ENCODE measurements around the gene HARS2. TPM values are rescaled to one million over a fixed set of nuclear protein-coding genes. Genes with fewer than 3 reads are reported as not detected.

Gene HARS2
- total and polyA plus RNA-seq, 5 experiments from 2014 or later, result 15.4 to 68.0 (median 24.6) TPM

DNA sequence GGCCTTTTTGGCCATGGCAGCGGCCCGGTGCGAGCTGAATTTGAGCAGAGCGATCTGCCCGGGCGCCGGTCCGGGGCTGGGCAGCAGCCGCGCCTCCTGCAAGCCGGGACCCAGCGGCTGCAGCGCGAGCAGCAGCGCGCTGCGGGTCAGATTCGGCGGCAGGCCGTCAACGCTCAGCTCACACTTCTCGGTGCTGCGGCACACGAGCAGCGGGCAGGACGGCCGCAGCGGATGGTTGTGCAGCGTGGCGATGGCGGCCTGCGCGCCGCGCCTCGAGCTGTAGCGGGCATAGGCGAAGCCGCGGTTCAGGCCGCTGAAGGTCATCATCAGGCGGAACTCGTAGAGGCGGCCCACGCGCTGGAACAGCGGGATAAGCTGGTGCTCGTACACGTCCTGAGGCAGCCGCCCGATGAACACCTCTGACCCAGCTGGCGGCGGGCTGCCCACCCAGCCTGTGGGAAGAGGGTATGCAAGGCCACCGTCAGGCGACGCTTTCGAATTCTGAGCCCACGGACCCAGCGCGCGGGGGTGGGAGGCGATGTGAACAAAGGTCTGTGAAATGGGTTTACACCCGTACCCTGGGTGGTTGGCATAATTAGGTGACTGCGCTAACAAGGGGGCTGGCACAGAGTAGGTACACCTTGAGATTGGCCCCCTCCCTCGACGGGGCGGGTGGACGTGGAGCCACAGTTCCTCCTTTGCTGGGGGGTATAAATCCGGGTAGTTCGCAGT lies 18.6 kb upstream of the HARS2 start:
- Mint-ChIP-seq H3K27me3 (no peaks in the 10 kb centered on the region), H3K27ac (no peak overlapping the region)
- peak in 2 of 10 donors; percentile 22 to 23 for DNase-seq

DNA sequence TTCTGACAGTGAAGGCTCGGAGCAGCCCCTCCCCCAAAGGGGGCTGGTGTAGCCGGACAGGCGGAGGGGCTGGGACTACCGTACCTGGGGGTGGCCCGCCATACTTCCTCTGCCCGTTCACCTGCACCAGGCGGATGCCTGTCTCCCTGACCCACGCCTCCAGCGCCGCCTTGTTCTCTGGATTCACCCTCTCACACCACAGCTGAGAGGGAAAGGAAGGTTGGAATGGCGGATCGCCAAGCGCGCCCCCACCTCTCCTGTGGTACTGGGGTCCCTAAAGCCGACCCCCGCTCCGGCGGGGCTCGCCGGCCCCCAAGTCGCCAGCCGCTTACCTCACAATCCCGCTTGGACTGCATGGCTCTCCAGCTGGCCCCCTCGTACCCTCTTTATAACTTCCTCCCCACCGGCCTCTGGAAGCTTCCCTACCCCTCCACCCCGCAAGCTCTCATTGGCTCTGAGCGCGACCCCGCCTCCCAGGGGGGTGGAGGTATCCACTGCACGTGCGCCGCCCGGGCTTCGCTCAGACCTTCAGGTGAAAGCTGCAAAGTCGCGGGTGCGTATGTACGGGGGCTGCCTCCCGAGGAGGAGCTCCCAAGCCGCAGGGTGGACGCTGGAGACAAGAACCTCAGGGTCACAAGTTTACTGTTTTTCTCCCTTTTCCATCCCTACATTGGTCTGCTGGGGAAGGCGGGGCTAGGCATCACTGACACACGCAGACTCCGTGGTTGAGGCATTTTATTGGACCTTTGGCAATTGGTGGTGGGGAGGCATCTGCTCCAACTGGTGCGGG lies 17.9 kb upstream of the HARS2 start, which contains the start of gene DND1:
Gene DND1, minus strand, starts transcription at position 390 of the 790 bp plus-strand sequence. Its CDS starts 34 bp downstream, at position 356.
- POLR2A ChIA-PET, result no interaction called here
- H3K27me3 Mint-ChIP-seq, result no peaks in the 10 kb centered on the region
- H3K27ac Mint-ChIP-seq, result peak within 1 kb of the TSS in 5 of 10 donors; percentile 11 to 80 (median 59)
- ATAC-seq (peak in 1 of 2 donors; percentile 24), DNase-seq (no peak)
- peaks cover 0 to 12% (median under 1%) of the 10 kb centered on the region in 4 donors for H3K4me1 Mint-ChIP-seq
- H3K4me3 Mint-ChIP-seq, result no peak within 1 kb of the TSS
- H3K9me3 Mint-ChIP-seq, result no peaks in the 10 kb centered on the region
- peaks cover 0 to 74% (median 10%) of the 10 kb centered on the region in 3 donors for H3K36me3 Mint-ChIP-seq

More for the DNA sequence above, 18.6 kb upstream of the HARS2 start:
- POLR2A ChIA-PET, result no interaction called here
- peak; percentile 30 to 57 for ATAC-seq
- Mint-ChIP-seq H3K4me3 (no peak overlapping the region), H3K36me3 (peaks cover 0 to 79% (median 10%) of the 10 kb centered on the region in 3 donors), H3K4me1 (peaks cover 6 to 16% (median 7%) of the 10 kb centered on the region in 4 donors), H3K9me3 (no peaks in the 10 kb centered on the region)

DNA sequence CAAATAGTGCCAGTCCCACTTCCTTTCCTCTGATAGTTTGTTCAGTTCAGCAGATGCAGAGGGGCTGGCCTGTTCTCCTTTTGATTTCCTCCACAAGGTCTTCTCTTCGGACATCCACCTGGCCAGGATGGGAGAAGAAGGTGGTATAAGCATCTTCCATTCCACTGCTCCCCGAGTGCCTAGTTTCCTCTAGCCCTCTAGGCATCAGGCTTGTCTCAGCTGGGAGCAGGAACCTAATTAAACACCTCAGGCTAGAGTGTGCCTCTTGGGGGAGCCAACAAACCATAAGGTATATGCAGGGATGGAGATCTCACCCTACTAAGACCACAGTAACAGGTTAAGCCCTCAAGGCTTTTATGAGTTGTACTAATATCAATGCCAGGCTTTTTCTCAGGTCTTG lies 17.0 kb upstream of the HARS2 start:
- Mint-ChIP-seq H3K36me3 (peaks cover 0 to 73% (median 10%) of the 10 kb centered on the region in 3 donors), H3K9me3 (no peaks in the 10 kb centered on the region), H3K4me3 (no peak overlapping the region), H3K27me3 (no peaks in the 10 kb centered on the region), H3K4me1 (peaks cover 0 to 10% (median 0%) of the 10 kb centered on the region in 4 donors), H3K27ac (peak overlapping the region in 4 of 10 donors; percentile 11 to 70 (median 46))
- ATAC-seq (no peak), DNase-seq (no peak)
- POLR2A ChIA-PET, result interaction anchor here (1.2 kb wide), 2 partner anchors 35 to 273 kb away, joined by 3 to 5 read pairs; partner anchors contain the start of genes ANKHD1 and TMCO6

DNA sequence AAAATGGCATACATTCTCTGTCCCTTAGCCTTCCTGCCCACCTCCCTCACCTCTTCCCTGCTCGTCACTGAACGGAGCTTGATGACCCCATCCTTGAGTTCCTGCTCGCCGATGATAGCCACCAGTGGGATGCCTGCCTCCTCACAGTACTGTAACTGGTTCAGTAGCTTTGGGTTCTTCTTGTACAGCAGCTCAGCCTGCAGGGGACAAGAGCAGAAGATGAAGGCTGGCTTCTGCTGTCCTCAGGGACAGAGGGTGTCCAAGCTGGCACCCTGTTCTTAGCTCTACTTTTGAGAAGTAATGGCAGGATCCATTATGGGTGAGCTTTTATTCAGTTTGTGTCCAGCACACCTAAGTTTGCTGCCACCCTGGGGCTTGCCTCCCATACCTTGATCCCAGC lies 16.6 kb upstream of the HARS2 start:
- H3K36me3 Mint-ChIP-seq, result peaks cover 0 to 73% (median 11%) of the 10 kb centered on the region in 3 donors
- POLR2A ChIA-PET, result interaction anchor here (1.2 kb wide), 2 partner anchors 35 to 273 kb away, joined by 3 to 5 read pairs; partner anchors contain the start of genes ANKHD1 and TMCO6
- no peaks in the 10 kb centered on the region for H3K9me3 Mint-ChIP-seq
- H3K4me1 Mint-ChIP-seq, result peaks cover 0 to 6% (median 0%) of the 10 kb centered on the region in 4 donors
- H3K4me3 Mint-ChIP-seq, result no peak overlapping the region
- no peaks in the 10 kb centered on the region for H3K27me3 Mint-ChIP-seq
- no peak for ATAC-seq
- no peak for DNase-seq
- peak overlapping the region in 3 of 10 donors; percentile 52 to 60 (median 59) for H3K27ac Mint-ChIP-seq

DNA sequence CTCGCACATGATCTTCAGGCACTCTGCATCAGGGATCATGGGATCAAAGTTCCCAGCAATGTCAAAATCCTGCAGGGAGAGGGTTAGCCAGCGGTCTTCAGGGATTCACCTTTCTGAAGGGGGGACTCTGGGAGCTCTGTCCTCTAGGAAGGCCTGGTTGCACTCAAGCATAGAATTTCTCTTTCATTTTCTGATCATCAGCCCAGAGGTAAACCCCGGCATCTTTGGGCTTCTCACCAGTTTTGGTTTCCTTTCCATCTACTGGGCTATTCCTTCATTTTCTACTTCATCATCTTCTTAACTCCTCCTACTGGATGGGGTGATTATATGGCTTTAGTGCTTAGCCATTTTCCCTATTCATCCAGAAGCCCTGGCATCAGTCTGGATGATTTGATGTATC lies 13.3 kb upstream of the HARS2 start:
- Mint-ChIP-seq H3K9me3 (no peaks in the 10 kb centered on the region), H3K4me1 (peaks cover 0 to 6% (median under 1%) of the 10 kb centered on the region in 4 donors), H3K27ac (peak overlapping the region in 2 of 10 donors; percentile 11 to 12), H3K36me3 (peaks cover 0 to 76% (median 19%) of the 10 kb centered on the region in 3 donors), H3K4me3 (no peak overlapping the region), H3K27me3 (no peaks in the 10 kb centered on the region)
- no peak for DNase-seq
- no peak for ATAC-seq
- POLR2A ChIA-PET, result no interaction called here

DNA sequence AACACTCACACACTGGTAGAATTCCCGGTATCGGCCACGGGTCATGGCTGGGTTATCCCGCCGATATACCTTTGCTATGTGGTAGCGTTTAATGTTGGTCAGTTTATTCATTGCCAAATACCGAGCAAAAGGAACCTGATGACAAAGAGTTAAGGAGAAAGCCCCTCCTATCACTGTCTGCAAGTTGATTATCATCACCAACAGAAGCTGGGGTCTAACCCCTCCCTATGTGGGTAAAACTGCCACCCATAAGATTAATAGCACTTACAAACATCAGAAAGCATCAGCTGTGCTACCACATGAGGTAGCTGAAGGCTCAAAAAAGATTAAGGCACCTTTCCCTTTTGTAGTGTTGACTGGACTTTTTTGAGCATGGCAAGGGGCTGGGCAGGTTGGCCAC lies 12.3 kb upstream of the HARS2 start:
- Mint-ChIP-seq H3K9me3 (no peaks in the 10 kb centered on the region), H3K4me1 (peaks cover 0 to 5% (median 1%) of the 10 kb centered on the region in 4 donors), H3K27me3 (no peaks in the 10 kb centered on the region), H3K36me3 (peaks cover 0 to 77% (median 16%) of the 10 kb centered on the region in 3 donors), H3K4me3 (no peak overlapping the region), H3K27ac (peak overlapping the region in 1 of 10 donors; percentile 1)
- no peak for ATAC-seq
- no peak for DNase-seq
- POLR2A ChIA-PET, result no interaction called here

DNA sequence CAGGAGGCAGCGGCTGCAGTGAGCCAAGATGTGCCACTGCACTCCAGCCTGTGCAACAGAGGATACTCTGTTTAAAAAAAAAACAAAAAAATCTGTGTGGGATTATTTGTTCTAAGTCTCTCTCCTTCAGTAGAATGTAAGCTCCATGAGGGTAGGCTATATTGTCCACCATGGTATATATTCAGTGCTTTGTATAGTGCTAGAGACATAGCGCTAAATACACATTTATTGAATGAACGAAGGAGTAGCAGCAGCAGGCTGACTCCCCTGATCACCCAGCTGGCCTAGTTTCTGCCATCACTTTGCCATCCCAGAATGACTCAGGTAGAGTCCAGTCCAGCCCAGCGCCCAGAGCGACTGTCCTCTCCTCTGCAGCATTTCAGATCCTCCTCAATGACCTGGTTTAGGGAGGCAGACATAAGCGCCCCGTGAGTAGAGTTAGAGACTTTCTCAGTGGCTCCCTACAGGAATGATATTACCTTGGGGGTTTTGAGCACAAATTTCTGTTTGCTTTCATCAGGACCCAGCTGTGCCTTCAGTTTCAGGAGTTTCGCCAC lies 801 bp upstream of the HARS2 start:
- Mint-ChIP-seq H3K4me1 (peaks cover 14 to 49% (median 46%) of the 10 kb centered on the region in 4 donors), H3K36me3 (peaks cover 0 to 52% (median 0%) of the 10 kb centered on the region in 3 donors), H3K27ac (peak overlapping the region; percentile 90 to 99 (median 98)), H3K9me3 (no peaks in the 10 kb centered on the region), H3K4me3 (peak overlapping the region; percentile 99 to 100 (median 99)), H3K27me3 (no peaks in the 10 kb centered on the region)
- no peak for ATAC-seq
- no peak for DNase-seq
- POLR2A ChIA-PET, result interaction anchor here (0.6 to 5.2 kb wide), 17 partner anchors 10 to 1196 kb away, joined by 3 to 44 read pairs (median 6); partner anchors contain the start of genes ANKHD1, APBB3, CD14 and EIF4EBP3

DNA sequence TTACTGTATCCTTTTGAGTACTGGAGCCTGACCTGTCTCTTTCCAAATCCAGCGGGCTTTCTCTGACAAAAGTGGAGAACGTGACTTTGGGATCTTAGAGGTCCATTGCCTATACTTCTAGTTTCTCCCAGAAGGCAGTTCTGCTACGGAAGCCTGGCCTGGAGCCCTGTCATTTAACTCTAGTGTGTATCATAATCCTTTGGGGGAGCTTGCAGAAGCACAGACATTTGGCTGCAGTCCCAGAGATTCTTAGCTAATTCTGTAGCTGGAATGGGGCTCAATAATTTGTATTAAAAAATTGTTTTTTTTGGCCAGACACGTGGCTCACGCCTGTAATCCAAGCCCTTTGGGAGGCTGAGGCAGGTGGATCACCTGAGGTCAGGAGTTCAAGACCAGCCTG lies 3.0 kb downstream of the HARS2 start:
- Mint-ChIP-seq H3K4me1 (peaks cover 20 to 43% (median 40%) of the 10 kb centered on the region in 4 donors), H3K4me3 (peak overlapping the region in 1 of 10 donors; percentile 17), H3K36me3 (peaks cover 0 to 58% (median 20%) of the 10 kb centered on the region in 3 donors), H3K9me3 (no peaks in the 10 kb centered on the region), H3K27me3 (no peaks in the 10 kb centered on the region), H3K27ac (no peak overlapping the region)
- ATAC-seq, result no peak
- POLR2A ChIA-PET, result interaction anchor here (5.2 kb wide), 1 partner anchor 16 kb away, joined by 44 read pairs; no protein-coding TSS in a partner anchor
- DNase-seq, result no peak

DNA sequence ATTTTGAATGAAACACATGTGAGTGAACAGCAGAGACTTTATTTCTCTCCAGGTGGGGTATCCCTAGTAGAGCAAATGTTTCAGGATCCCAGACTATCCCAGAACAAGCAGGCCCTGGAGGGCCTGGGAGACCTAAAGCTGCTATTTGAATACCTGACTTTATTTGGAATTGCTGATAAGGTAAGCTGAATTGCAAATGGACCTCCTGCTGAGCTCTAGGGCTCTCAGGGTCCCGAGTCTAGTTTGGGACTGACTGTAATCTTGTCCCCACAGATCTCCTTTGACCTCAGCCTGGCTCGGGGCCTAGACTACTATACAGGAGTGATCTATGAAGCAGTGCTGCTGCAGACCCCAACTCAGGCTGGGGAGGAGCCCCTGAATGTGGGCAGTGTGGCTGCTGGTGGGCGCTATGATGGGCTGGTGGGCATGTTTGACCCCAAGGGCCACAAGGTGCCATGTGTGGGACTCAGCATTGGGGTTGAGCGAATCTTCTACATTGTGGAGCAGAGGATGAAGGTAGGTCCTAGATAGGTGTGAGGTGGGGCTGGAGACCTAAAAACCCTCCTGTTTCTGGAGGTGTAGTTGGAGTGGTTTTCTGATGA lies 5.7 kb downstream of the HARS2 start:
- peaks cover 7 to 73% (median 20%) of the 10 kb centered on the region in 3 donors for H3K36me3 Mint-ChIP-seq
- no peak overlapping the region for H3K4me3 Mint-ChIP-seq
- POLR2A ChIA-PET, result interaction anchor here (0.6 to 1.7 kb wide), 5 partner anchors 18 to 828 kb away, joined by 3 to 6 read pairs (median 4); partner anchors contain the start of genes IK and NDUFA2
- H3K27ac Mint-ChIP-seq, result peak overlapping the region in 4 of 10 donors; percentile 6 to 75 (median 41)
- DNase-seq, result no peak
- H3K4me1 Mint-ChIP-seq, result peaks cover 26 to 40% (median 40%) of the 10 kb centered on the region in 4 donors
- no peak for ATAC-seq
- H3K27me3 Mint-ChIP-seq, result no peaks in the 10 kb centered on the region
- H3K9me3 Mint-ChIP-seq, result no peaks in the 10 kb centered on the region

DNA sequence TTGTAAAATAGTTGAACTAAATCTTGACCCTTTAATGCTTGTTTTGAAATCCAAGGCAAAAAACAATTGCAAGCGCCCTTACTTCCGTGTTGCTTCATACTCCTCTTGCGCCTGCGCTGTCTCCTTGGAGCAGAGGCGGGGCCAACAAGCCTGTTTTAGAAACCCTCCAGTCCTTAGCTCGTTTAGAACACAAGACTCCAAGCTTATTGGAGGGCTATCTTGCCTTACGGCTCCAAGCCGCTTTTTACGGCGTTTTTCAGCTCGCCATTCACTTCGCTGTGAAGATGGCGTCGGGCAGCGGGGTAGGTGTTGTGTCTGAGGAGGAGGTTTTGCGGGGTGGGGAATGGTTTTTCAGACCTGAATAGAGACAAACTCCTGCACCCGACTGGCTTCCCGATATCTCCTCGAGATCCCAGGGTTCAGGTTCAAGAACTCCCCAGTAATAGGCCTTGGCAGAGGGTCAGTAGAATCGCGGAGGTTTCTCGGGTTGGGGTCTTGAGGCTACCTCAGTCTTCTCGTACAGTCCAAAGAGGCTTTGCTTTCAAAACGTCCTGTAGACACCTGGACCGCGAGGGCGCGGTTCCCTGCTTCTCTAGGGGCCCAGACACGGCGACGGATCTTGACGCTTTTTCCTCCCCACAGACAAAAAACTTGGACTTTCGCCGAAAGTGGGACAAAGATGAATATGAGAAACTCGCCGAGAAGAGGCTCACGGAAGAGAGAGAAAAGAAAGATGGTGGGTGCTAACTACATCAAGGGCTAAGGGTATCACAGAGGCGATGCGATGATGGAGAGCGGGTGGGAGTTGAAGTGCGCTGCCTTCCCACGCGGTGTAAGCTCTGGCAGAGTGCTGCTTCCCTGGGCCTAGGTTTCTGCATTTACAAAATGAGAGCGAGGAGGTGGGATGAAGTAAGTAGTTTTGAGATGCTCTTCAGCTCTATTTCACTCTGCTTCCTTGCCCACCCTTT lies 9.2 kb downstream of the HARS2 start, which contains the start of gene ZMAT2:
Gene ZMAT2, plus strand, starts transcription at position 271 of the 968 bp plus-strand sequence. Its CDS starts 14 bp downstream, at position 285.
- peak within 1 kb of the TSS; percentile 91 to 100 (median 98) for H3K4me3 Mint-ChIP-seq
- H3K27me3 Mint-ChIP-seq, result no peaks in the 10 kb centered on the region
- POLR2A ChIA-PET, result interaction anchor here (0.5 to 3.3 kb wide), 9 partner anchors 9 to 1692 kb away, joined by 3 to 41 read pairs (median 10); partner anchors contain the start of genes ANKHD1, EIF4EBP3, HARS1 and HARS2
- no peaks in the 10 kb centered on the region for H3K9me3 Mint-ChIP-seq
- H3K4me1 Mint-ChIP-seq, result peaks cover 23 to 33% (median 31%) of the 10 kb centered on the region in 4 donors
- H3K36me3 Mint-ChIP-seq, result peaks cover 12 to 89% (median 27%) of the 10 kb centered on the region in 3 donors
- peak; percentile 79 to 97 (median 92) for DNase-seq
- H3K27ac Mint-ChIP-seq, result peak within 1 kb of the TSS; percentile 93 to 99 (median 98)
- peak; percentile 97 to 98 for ATAC-seq

Measured in naive thymus-derived CD8-positive, alpha-beta T cell (primary cell).